HepG2 (cell line): ENCODE measurements around the gene CLCN4. TPM values are rescaled to one million over a fixed set of nuclear protein-coding genes. Genes with fewer than 3 reads are reported as not detected.

Experiments
- ATF4 ChIP-seq, 2 experiments: fragments of 450-650 bp in 1 of 2; sonication (generic) in 1 of 2; formaldehyde crosslinking; IDR thresholded peaks; 2 replicates each; pipeline versions ENCODE4 v1.5.0 to v1.8.0; 2020 to 2022; ENCODE audit warnings: mild to moderate bottlenecking in 1 of 2, missing genetic modification reagents in 1 of 2
- ETV5 ChIP-seq: IDR thresholded peaks from 2 replicates; pipeline ENCODE4 v1.6.1; 2018; ENCODE audit warnings: missing biosample characterization, missing genetic modification reagents, inconsistent platforms, borderline replicate concordance
- FOSL2 ChIP-seq: sonication (generic); formaldehyde crosslinking; IDR thresholded peaks from 2 replicates; pipeline ENCODE4 v1.4.0; 2020; ENCODE audit warnings: missing genetic modification reagents
- FOXP1 ChIP-seq, 2 experiments: fragments of 450-650 bp in 1 of 2; IDR thresholded peaks; 2 replicates each; pipeline ENCODE4 v1.6.1; 2017 to 2018; ENCODE audit warnings: antibody characterized with exemption in 1 of 2
- HBP1 ChIP-seq: IDR thresholded peaks from 2 replicates; pipeline ENCODE4 v1.6.1; 2016; ENCODE audit warnings: low read depth, control low read depth
- HDAC2 ChIP-seq: sonication (generic); formaldehyde crosslinking; IDR thresholded peaks from 2 replicates; pipeline ENCODE4 v1.4.0; 2020; ENCODE audit warnings: missing genetic modification reagents
- IKZF1 ChIP-seq: fragments of 450-650 bp; IDR thresholded peaks from 2 replicates; pipeline ENCODE4 v1.7.1; 2016
- IRF2 ChIP-seq: IDR thresholded peaks from 2 replicates; pipeline ENCODE4 v1.6.1; 2018; ENCODE audit warnings: missing genetic modification reagents, missing compliant biosample characterization
- MXD3 ChIP-seq: IDR thresholded peaks from 2 replicates; pipeline ENCODE4 v1.6.1; 2016; ENCODE audit warnings: mild to moderate bottlenecking, missing biosample characterization, missing genetic modification reagents
- NFATC3 ChIP-seq: sonication (generic); formaldehyde crosslinking; IDR thresholded peaks from 2 replicates; pipeline ENCODE4 v1.5.1; 2020; ENCODE audit warnings: mild to moderate bottlenecking, missing genetic modification reagents
- NFKBIZ ChIP-seq: IDR thresholded peaks from 2 replicates; pipeline ENCODE4 v1.6.1; 2018; ENCODE audit warnings: missing genetic modification reagents, missing compliant biosample characterization
- NFYC ChIP-seq: IDR thresholded peaks from 2 replicates; pipeline ENCODE4 v1.6.1; 2016; ENCODE audit warnings: missing genetic modification reagents, missing compliant biosample characterization
- ONECUT2 ChIP-seq: sonication (generic); formaldehyde crosslinking; IDR thresholded peaks from 2 replicates; pipeline ENCODE4 v1.4.0; 2020; ENCODE audit warnings: missing genetic modification reagents
- SIX1 ChIP-seq: sonication (generic); formaldehyde crosslinking; IDR thresholded peaks from 2 replicates; pipeline ENCODE4 v1.4.0; 2020; ENCODE audit warnings: missing genetic modification reagents, borderline replicate concordance
- SNAPC2 ChIP-seq: sonication (generic); formaldehyde crosslinking; IDR thresholded peaks from 2 replicates; pipeline ENCODE4 v1.8.1; 2022; ENCODE audit warnings: mild to moderate bottlenecking, missing genetic modification reagents
- SRSF1 ChIP-seq: fragments of 200-400 bp; formaldehyde crosslinking; optimal IDR thresholded peaks from 2 replicates; pipeline ENCODE3; 2017; ENCODE audit warnings: mild to moderate bottlenecking, low read depth, low read length, moderate library complexity
- SRY ChIP-seq: sonication (generic); formaldehyde crosslinking; IDR thresholded peaks from 2 replicates; pipeline ENCODE4 v1.8.0; 2022; ENCODE audit warnings: mild to moderate bottlenecking, missing genetic modification reagents
- TBX3 ChIP-seq: fragments of 450-650 bp; IDR thresholded peaks from 2 replicates; pipeline ENCODE4 v1.6.1; 2017; ENCODE audit warnings: antibody characterized with exemption, mild to moderate bottlenecking, inconsistent platforms, borderline replicate concordance
- ZC3H4 ChIP-seq: sonication (generic); formaldehyde crosslinking; IDR thresholded peaks from 2 replicates; pipeline ENCODE4 v1.4.0; 2020; ENCODE audit warnings: missing genetic modification reagents, borderline replicate concordance
- ZNF343 ChIP-seq: sonication (generic); formaldehyde crosslinking; IDR thresholded peaks from 2 replicates; pipeline ENCODE4 v1.4.0; 2020; ENCODE audit warnings: mild to moderate bottlenecking, missing genetic modification reagents
- ZNF503 ChIP-seq: sonication (generic); formaldehyde crosslinking; IDR thresholded peaks from 2 replicates; pipeline ENCODE4 v1.4.0; 2020; ENCODE audit warnings: missing genetic modification reagents
- ZNF597 ChIP-seq: sonication (generic); formaldehyde crosslinking; IDR thresholded peaks from 2 replicates; pipeline ENCODE4 v1.5.0; 2020; ENCODE audit warnings: missing genetic modification reagents
- ZNF619 ChIP-seq: sonication (generic); formaldehyde crosslinking; IDR thresholded peaks from 2 replicates; pipeline ENCODE4 v1.4.0; 2020; ENCODE audit warnings: mild to moderate bottlenecking, missing genetic modification reagents
- polyA plus RNA-seq, 8 experiments: library from polyadenylated mRNA; depleted of rRNA in 3 of 8; stranded (reverse) in 7 of 8; unstranded in 1 of 8; fragments of >200 nt; fragmentation: Illumina TruSeq in 4 of 8; extraction: Trizol in 4 of 8; gene quantifications; 2 replicates each; pipeline versions ENCODE4 v1.2.1 to v1.2.3, GENCODE V29; 2011 to 2016; ENCODE audit warnings: low read depth in 4 of 8, missing spikeins in 1 of 8, mixed read lengths in 1 of 8; ENCODE audit not compliant: insufficient read depth in 1 of 8
- total RNA-seq, 5 experiments: library from RNA; depleted of rRNA; stranded (reverse); fragments of >200 nt; fragmentation: Illumina TruSeq; extraction: Trizol; gene quantifications; 2 replicates each; pipeline ENCODE4 v1.2.3, GENCODE V29; 2016; ENCODE audit warnings: low read depth in 1 of 5
- TF ChIP-seq, protein P1 (sequence below): sonication (generic); formaldehyde crosslinking; IDR thresholded peaks from 2 replicates; pipeline ENCODE4 v1.5.0; 2020; ENCODE audit warnings: mild to moderate bottlenecking, missing genetic modification reagents

CLCN4 gene
- total and polyA plus RNA-seq, 2 of the 13 experiments (the other 11 are each of a cell fraction or from before 2014, with no cell fraction given), result 1.8 to 2.5 TPM

DNA sequence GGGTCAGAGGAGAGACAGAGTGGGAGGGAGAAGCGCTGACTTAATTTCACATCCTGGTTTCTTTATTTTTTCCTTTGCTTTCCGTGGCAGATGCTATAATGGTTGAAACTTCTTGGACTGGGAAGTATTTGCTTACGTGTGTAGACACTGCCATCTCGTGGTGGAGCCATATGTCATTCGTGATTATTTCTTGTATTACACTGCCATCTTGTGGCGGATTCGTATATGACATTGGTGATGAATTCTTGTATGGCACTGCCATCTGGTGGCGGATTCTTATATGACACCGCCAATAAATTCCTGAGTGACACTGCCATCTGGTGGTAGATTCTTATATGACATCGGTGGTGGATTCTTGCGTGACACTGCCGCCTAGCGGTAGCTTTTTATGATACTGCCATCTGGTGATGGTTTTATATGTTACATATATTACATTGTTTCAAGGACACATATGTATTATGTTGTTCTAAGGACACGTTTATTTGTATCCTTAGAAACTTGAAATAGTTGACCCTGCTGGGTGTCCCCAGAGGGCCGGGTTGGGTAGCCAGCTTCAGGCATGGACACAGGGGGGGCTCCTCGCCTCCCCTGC, 37.3 kb upstream of the CLCN4 start (continued):
- no peak for TF ChIP-seq SRSF1
- TF ChIP-seq HDAC2 (CRISPR knock-in tag), result no peak; the same call in 1 of the 2 replicates
- no peak for TF ChIP-seq FOXP1 (IDR thresholded peaks at IDR 0.05)
- TF ChIP-seq FOXP1 (CRISPR knock-in tag; IDR thresholded peaks at IDR 0.05), result no peak
- TF ChIP-seq SIX1 (CRISPR knock-in tag), result no peak
- TF ChIP-seq SRY (CRISPR knock-in tag), result no peak
- TF ChIP-seq ZNF597 (CRISPR knock-in tag), result no peak
- TF ChIP-seq TBX3, result no peak
- TF ChIP-seq, protein P1, sequence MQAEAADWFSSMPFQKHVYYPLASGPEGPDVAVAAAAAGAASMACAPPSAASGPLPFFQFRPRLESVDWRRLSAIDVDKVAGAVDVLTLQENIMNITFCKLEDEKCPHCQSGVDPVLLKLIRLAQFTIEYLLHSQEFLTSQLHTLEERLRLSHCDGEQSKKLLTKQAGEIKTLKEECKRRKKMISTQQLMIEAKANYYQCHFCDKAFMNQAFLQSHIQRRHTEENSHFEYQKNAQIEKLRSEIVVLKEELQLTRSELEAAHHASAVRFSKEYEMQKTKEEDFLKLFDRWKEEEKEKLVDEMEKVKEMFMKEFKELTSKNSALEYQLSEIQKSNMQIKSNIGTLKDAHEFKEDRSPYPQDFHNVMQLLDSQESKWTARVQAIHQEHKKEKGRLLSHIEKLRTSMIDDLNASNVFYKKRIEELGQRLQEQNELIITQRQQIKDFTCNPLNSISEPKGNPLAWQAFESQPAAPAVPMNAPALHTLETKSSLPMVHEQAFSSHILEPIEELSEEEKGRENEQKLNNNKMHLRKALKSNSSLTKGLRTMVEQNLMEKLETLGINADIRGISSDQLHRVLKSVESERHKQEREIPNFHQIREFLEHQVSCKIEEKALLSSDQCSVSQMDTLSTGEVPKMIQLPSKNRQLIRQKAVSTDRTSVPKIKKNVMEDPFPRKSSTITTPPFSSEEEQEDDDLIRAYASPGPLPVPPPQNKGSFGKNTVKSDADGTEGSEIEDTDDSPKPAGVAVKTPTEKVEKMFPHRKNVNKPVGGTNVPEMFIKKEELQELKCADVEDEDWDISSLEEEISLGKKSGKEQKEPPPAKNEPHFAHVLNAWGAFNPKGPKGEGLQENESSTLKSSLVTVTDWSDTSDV, result no peak
- TF ChIP-seq ZNF503 (CRISPR knock-in tag), result no peak
- TF ChIP-seq ETV5, result no peak
- no peak for TF ChIP-seq IKZF1
- no peak for TF ChIP-seq ZC3H4 (CRISPR knock-in tag)
- no peak for TF ChIP-seq NFATC3 (CRISPR knock-in tag)
- no peak for TF ChIP-seq ONECUT2
- TF ChIP-seq ATF4 (CRISPR knock-in tag; IDR thresholded peaks at IDR 0.05), result no peak
- TF ChIP-seq SNAPC2 (CRISPR knock-in tag), result no peak
- no peak for TF ChIP-seq HBP1
- no peak for TF ChIP-seq MXD3 (CRISPR knock-in tag)
- no peak for TF ChIP-seq NFKBIZ (CRISPR knock-in tag)
- no peak for TF ChIP-seq ZNF343
- peak; percentile 79 for TF ChIP-seq IRF2
- TF ChIP-seq FOSL2 (CRISPR knock-in tag), result peak; percentile 47
- peak; percentile 12; the same call in 1 of the 2 replicates for TF ChIP-seq NFYC (CRISPR knock-in tag)
- TF ChIP-seq ZNF619 (CRISPR knock-in tag), result no peak
